Endothelial cell of umbilical vein (primary cell): ENCODE results near the gene ZNF586. TPM values are rescaled to one million over a fixed set of nuclear protein-coding genes. Genes with fewer than 3 reads are reported as not detected.
A peak's percentile ranks its signal among the peaks of the same experiment; 100 is the strongest.

Experiments used
- BruUV-seq: library from RNA; stranded (reverse); fragments of 400-500 nt; replicated peaks from 2 replicates; lab custom pipeline; 2021; lab: Mats Ljungman, UMichigan
- CTCF ChIA-PET: fragments of 300-600, 350-600 bp; sonication (Branson Sonifier 250); formaldehyde crosslinking; loops from one replicate; lab custom pipeline; 2021; ENCODE audit warnings: antibody characterized with exemption, inconsistent platforms; lab: Charles Lee
- POLR2A ChIA-PET: fragments of 300-600, 350-600 bp; sonication (Branson Sonifier 250); formaldehyde crosslinking; loops from one replicate; lab custom pipeline; 2021; ENCODE audit warnings: antibody characterized with exemption, inconsistent platforms; lab: Charles Lee
- DNase-seq: peaks from one replicate; pipeline ENCODE4 v3.0.0-alpha.2; 2011; ENCODE audit warnings: low read depth, low spot score
- FAIRE-seq: peaks from 2 replicates; lab custom pipeline; 2011; peaks lifted over from hg19 to GRCh38; lab: Jason Lieb, UNC
- H2AFZ ChIP-seq: 2 replicates; pipeline ENCODE4 v1.6.0; 2012; ENCODE audit warnings: low read depth, low read length, control low read depth, inconsistent platforms
- H3K27ac ChIP-seq: 2 replicates; pipeline ENCODE4 v1.5.1; 2011; ENCODE audit warnings: low read depth, mild to moderate bottlenecking, control low read depth, low read length, moderate library complexity; ENCODE audit not compliant: insufficient read depth
- H3K27me3 ChIP-seq, 2 experiments: 2 replicates each; pipeline versions ENCODE4 v1.6.0 to v1.6.1; 2011; ENCODE audit warnings: low read length in 2 of 2, mixed read lengths in 1 of 2; ENCODE audit not compliant: control insufficient read depth in 2 of 2, insufficient read depth in 2 of 2
- H3K36me3 ChIP-seq, 2 experiments: 2 replicates in 1 of 2; 3 replicates in 1 of 2; pipeline ENCODE4 v1.5.1; 2011; ENCODE audit warnings: low read length in 2 of 2, mild to moderate bottlenecking in 1 of 2, moderate library complexity in 1 of 2; ENCODE audit not compliant: control insufficient read depth in 2 of 2, insufficient read depth in 2 of 2; ENCODE audit errors: extremely low read depth in 1 of 2
- H3K4me1 ChIP-seq: 3 replicates; pipeline ENCODE4 v1.5.1; 2011; ENCODE audit warnings: mild to moderate bottlenecking, low read length; ENCODE audit not compliant: control insufficient read depth, insufficient read depth; ENCODE audit errors: extremely low read depth
- H3K4me2 ChIP-seq: 2 replicates; pipeline ENCODE4 v1.6.1; 2011; ENCODE audit warnings: low read length, control low read depth, mixed read lengths; ENCODE audit not compliant: insufficient read depth
- H3K4me3 ChIP-seq, 3 experiments: fragments of 200-600 bp in 1 of 3; sonication (generic), shearing (Covaris generic) in 1 of 3; replicated peaks in 1 of 3; 2 replicates each; pipeline ENCODE4 v1.5.1; 2011 to 2016; ENCODE audit warnings: control low read depth in 3 of 3, low read length in 3 of 3, mild to moderate bottlenecking in 2 of 3, inconsistent platforms in 1 of 3, low read depth in 1 of 3, moderate library complexity in 1 of 3; ENCODE audit not compliant: insufficient read depth in 1 of 3
- H3K79me2 ChIP-seq: 2 replicates; pipeline ENCODE4 v1.6.0; 2012; ENCODE audit warnings: low read length, inconsistent platforms; ENCODE audit not compliant: control insufficient read depth, insufficient read depth
- H3K9ac ChIP-seq: replicated peaks from 2 replicates; pipeline ENCODE3; 2011; ENCODE audit warnings: low read length, control low read depth; ENCODE audit not compliant: insufficient read depth; ENCODE audit errors: extremely low read depth
- H3K9me1 ChIP-seq: replicated peaks from 3 replicates; pipeline ENCODE4 v1.6.0; 2011; ENCODE audit warnings: mild to moderate bottlenecking, low read length; ENCODE audit not compliant: control insufficient read depth, insufficient read depth; ENCODE audit errors: extremely low read depth
- H3K9me3 ChIP-seq: replicated peaks from 2 replicates; pipeline ENCODE4 v1.5.1; 2012; ENCODE audit warnings: low read length, inconsistent platforms; ENCODE audit not compliant: control insufficient read depth, insufficient read depth
- H4K20me1 ChIP-seq: replicated peaks from 2 replicates; pipeline ENCODE3; 2011; ENCODE audit warnings: mild to moderate bottlenecking, low read length; ENCODE audit not compliant: control insufficient read depth, insufficient read depth; ENCODE audit errors: extremely low read depth
- CTCF ChIP-seq, 2 donors: IDR thresholded peaks; 1 replicate in 1 of 2; 2 replicates in 1 of 2; pipeline ENCODE4 v1.5.1; 2011; ENCODE audit warnings: low read length in 2 of 2, mild to moderate bottlenecking in 2 of 2, moderate library complexity in 2 of 2, control low read depth in 1 of 2, inconsistent platforms in 1 of 2, low read depth in 1 of 2; ENCODE audit not compliant: insufficient read depth in 1 of 2; ENCODE audit errors: extremely low read depth in 1 of 2
- EZH2 ChIP-seq: IDR thresholded peaks from 2 replicates; pipeline ENCODE4 v1.6.1; 2012; ENCODE audit warnings: borderline replicate concordance, low read depth, mild to moderate bottlenecking, moderate library complexity, low read length, inconsistent platforms; ENCODE audit not compliant: severe bottlenecking
- FOS ChIP-seq: IDR thresholded peaks from 2 replicates; pipeline ENCODE4 v1.6.1; 2011; ENCODE audit warnings: mild to moderate bottlenecking, low read length, moderate library complexity, borderline replicate concordance; ENCODE audit not compliant: insufficient read depth
- GATA2 ChIP-seq: IDR thresholded peaks from 2 replicates; pipeline ENCODE4 v1.7.0; 2011; ENCODE audit warnings: low read depth, mild to moderate bottlenecking, moderate library complexity, mixed read lengths, low read length; ENCODE audit not compliant: insufficient read length, insufficient read depth
- JUN ChIP-seq: IDR thresholded peaks from 2 replicates; pipeline ENCODE4 v1.6.1; 2011; ENCODE audit warnings: borderline replicate concordance, low read depth; ENCODE audit not compliant: insufficient read length, insufficient read depth
- MAX ChIP-seq: IDR thresholded peaks from 2 replicates; pipeline ENCODE4 v1.6.1; 2011; ENCODE audit not compliant: insufficient read depth, insufficient read length
- MYC ChIP-seq: IDR thresholded peaks from one replicate; pipeline ENCODE4 v1.6.1; 2011; ENCODE audit warnings: mild to moderate bottlenecking, low read depth, low read length
- POLR2A ChIP-seq: IDR thresholded peaks from 2 replicates; pipeline ENCODE4 v1.6.1; 2012; ENCODE audit warnings: low read depth, mild to moderate bottlenecking, control low read depth, low read length
- POLR2AphosphoS5 ChIP-seq: IDR thresholded peaks from 2 replicates; pipeline ENCODE4 v1.6.1; 2012; ENCODE audit warnings: low read depth, mild to moderate bottlenecking, control low read depth, low read length, moderate library complexity; ENCODE audit not compliant: insufficient read depth
- dilution Hi-C: fragments of 300-500 bp; cut with MboI; formaldehyde crosslinking; loops from one replicate; pipeline ENCODE4 v1.15.0; 2019; ENCODE audit warnings: low sequenced_read_pairs; ENCODE audit not compliant: extremely low pct_ligation_motif_present
- intact Hi-C: fragments of 100-400 bp; cut with micrococcal nuclease; formaldehyde crosslinking; loops from one replicate; pipeline ENCODE4 v1.10.0; 2022
- polyA plus RNA-seq, 4 experiments: library from polyadenylated mRNA; depleted of rRNA in 3 of 4; stranded (reverse) in 3 of 4; unstranded in 1 of 4; fragments of >200 nt; gene quantifications; 2 replicates each; pipeline versions ENCODE4 v1.2.1 to v1.2.3, GENCODE V29; 2011 to 2012; ENCODE audit warnings: missing spikeins in 1 of 4
- total RNA-seq: library from RNA; stranded (reverse); gene quantifications from 2 replicates; pipeline ENCODE4 v1.2.3, GENCODE V29; 2021

The ZNF586 gene
- total and polyA plus RNA-seq, 2 donors (not counting 3 experiments of a cell fraction or from before 2014, with no cell fraction given): 6.0 to 14.7 TPM

- Histone ChIP-seq H3K27me3 (no peaks in the 10 kb centered on the region), H3K9me3 (peaks cover under 1% of the 10 kb centered on the region), H3K4me1 (peaks cover 3% of the 10 kb centered on the region), H3K9me1 (no peaks in the 10 kb centered on the region), H3K9ac (peak overlapping the region; percentile 70), H3K79me2 (peaks cover 29% of the 10 kb centered on the region), H3K27ac (no peak overlapping the region), H2AFZ (no peak overlapping the region), H3K4me3 (peak overlapping the region; percentile 62 to 82 (median 70)), H4K20me1 (no peaks in the 10 kb centered on the region), H3K36me3 (peaks cover 4 to 22% of the 10 kb centered on the region in 2 experiments), H3K4me2 (peak overlapping the region; percentile 74)
- no TSS peak for BruUV-seq
- POLR2A ChIA-PET: no interaction called here
- no peak for TF ChIP-seq MYC
- TF ChIP-seq POLR2A: no peak
- TF ChIP-seq FOS: no peak
- no peak for TF ChIP-seq GATA2
- TF ChIP-seq MAX: no peak
- TF ChIP-seq POLR2AphosphoS5: no peak
- no peak for TF ChIP-seq JUN
- no peak for TF ChIP-seq EZH2
- no peak for TF ChIP-seq CTCF (IDR thresholded peaks at IDR 0.05; ENCODE audit: extremely low read depth in 1 of 2, insufficient read depth in 1 of 2, low read depth in 1 of 2, low read length in 2 of 2)
- no peak for DNase-seq
- CTCF ChIA-PET: no interaction called here
- FAIRE-seq: peak; percentile 31
- intact Hi-C loops: no loop called here
- dilution Hi-C loops: no loop called here
Measured at GRCh38 chr19:57747472-57747807, 22.0 kb upstream of the ZNF586 start.
